H1 (cell line): ENCODE data around the gene CFB. TPM values are rescaled to one million over a fixed set of nuclear protein-coding genes. Genes with fewer than 3 reads are reported as not detected.

Experiments used
- CHD1 ChIP-seq: IDR thresholded peaks from 2 replicates; pipeline ENCODE4 v1.6.1; 2012; ENCODE audit warnings: low read depth, low read length, improper control_type of control experiment
- KDM4A ChIP-seq: IDR thresholded peaks from one replicate; pipeline ENCODE4 v1.7.1; 2012; ENCODE audit warnings: low read depth, mild to moderate bottlenecking, moderate library complexity, low read length, inconsistent platforms; ENCODE audit not compliant: severe bottlenecking
- POU5F1 ChIP-seq: IDR thresholded peaks from 2 replicates; pipeline ENCODE4 v1.6.1; 2011; ENCODE audit warnings: low read depth, mild to moderate bottlenecking, low read length, moderate library complexity
- SP1 ChIP-seq: IDR thresholded peaks from 2 replicates; pipeline ENCODE4 v1.6.1; 2011; ENCODE audit warnings: low read depth, low read length
- polyA plus RNA-seq, 7 experiments: library from polyadenylated mRNA; depleted of rRNA in 3 of 7; stranded (reverse) in 5 of 7; unstranded in 2 of 7; fragments of >200 nt in 5 of 7; fragments of 200-250 nt in 2 of 7; gene quantifications; 1 replicate in 5 of 7; 2 replicates in 1 of 7; 4 replicates in 1 of 7; pipeline versions ENCODE4 v1.2.1 to v1.2.3, GENCODE V29; 2011 to 2013; ENCODE audit warnings: missing spikeins in 2 of 7, mixed read lengths in 2 of 7
- total RNA-seq: library from RNA; stranded (reverse); fragmentation: NEBNext Ultra II Directional; extraction: Animal tissue kit (Norgen Biotek cat#: 25700); gene quantifications from 2 replicates; pipeline ENCODE4 v1.2.1, GENCODE V29; 2021

CFB gene
- total and polyA plus RNA-seq, 2 of the 8 experiments (the other 6 are each of a cell fraction or from before 2014, with no cell fraction given): 0.09 TPM; not detected in 1

- no peak for TF ChIP-seq CHD1
- TF ChIP-seq POU5F1: no peak
- no peak for TF ChIP-seq KDM4A
- TF ChIP-seq SP1: no peak
Observed at GRCh38 chr6:31922942-31923341, 23.0 kb upstream of the CFB start (continued).
